HG03521 (cell line): ENCODE results near the gene ITK.
"Not testable (repeated sequence)": the region's sequence is repeated elsewhere in the genome, so short reads cannot be mapped to it uniquely, and the experiment has no call there.

Source experiments
- ATAC-seq: cut with Tn5 transposase; IDR thresholded peaks from one replicate; pipeline ENCODE4 v1.9.1; 2021; ENCODE audit warnings: mild to moderate bottlenecking, moderate library complexity; ENCODE audit not compliant: unreplicated experiment

ITK gene

DNA sequence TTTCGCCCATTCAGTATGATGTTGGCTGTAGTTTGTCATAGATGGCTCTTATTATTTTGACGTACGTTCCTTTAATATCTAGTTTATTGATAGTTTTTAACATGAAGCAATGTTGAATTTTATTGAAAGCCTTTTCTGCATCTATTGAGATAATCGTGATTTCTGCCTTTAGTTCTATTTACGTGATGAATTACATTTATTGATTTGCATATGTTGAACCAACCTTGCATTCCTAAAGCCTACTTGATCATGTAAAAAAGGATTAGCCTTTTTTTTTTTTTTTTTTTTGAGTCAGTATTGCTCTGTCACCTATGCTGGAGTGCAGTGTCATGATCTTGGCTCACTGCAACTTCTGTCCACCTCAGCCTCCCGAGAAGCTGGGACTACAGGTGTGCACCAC, 25.1 kb downstream of the ITK start:
- no peak for ATAC-seq

GRCh38 chr5:157210652-157211051, 30.0 kb downstream of the ITK start:
- ATAC-seq, result not testable (repeated sequence)

DNA sequence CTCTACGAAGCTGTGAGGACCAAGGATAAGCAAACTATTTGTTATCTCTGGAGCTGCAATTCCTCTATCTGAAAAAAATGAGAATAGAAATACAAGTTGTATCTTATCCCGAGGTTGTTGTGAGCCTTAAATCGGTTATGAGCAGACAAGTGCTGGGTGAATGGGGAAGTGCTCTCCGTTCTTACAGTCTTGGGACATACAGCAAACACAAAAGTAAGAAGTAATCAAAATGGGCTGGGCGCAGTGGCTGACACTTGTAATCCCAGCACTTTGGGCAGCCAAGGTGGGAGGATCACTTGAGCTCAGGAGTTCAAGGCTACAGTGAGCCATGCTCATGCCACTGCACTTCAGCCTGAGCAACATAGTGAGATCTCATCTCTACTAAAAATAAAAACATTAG, 31.7 kb downstream of the ITK start:
- no peak for ATAC-seq

DNA sequence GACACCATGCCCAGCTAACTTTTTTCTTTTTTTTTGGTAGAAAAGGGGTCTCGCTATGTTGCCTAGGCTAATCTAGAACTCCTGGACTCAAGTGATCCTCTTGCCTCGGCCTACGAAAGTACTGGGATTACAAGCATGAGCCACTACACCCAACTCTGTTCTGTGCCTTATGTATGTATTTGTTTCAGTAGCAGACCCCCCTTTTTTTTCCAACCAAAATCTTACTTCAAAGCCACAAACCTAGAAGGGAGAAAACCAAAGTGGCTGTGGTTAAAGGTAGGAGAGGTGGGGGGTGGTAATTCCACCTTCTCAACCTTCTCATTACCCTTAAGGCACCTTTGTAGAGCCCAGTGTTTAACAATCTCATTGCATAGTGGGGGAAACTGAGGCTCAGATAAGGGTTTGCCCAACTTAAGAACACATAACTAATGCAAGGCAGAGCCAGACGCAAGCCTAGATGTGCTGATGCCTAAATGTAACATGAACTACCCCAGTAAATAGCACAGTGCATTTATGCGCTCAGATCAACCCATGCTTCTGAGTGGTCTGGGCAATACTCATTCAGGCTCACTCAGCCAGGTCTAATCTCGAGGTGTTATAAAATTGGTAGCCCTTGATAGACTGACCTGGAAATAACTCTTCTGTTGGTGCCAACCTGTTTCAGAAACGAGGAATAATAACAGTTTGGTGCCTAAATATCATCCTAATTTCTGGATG, 33.0 kb downstream of the ITK start:
- ATAC-seq, result no peak

- no peak for ATAC-seq
Measured at GRCh38 chr5:157214415-157214814, 33.8 kb downstream of the ITK start.

DNA sequence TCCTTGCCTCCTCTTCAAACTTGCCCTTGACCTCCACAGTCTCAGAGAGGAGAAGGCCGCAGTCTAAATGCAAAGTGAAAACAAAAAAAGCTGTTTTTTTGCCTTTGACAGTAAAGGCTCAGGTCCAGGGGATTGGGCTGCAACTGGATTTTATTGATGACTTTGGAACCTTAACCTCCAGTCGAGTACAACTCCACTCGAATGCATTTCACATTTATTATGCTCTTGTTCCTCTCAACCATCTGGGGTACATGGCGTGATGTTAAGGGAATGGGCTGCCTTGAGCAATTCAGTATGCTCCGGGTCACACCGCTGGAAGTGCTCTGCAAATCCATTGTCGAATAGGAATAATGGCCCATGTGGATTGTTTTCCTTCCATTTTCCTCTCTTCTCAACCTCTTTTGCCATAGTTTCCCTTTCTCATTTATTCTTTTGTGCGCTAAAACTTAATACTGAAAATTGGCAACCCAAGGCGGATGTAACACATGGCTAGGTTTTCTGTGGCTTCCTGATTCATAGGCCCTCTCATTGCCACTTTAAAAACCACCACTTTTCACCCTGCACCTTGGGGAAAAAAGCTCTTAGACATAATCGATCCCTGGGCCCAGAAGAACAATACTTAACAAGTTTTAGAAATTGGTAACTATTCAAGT, 34.3 kb downstream of the ITK start:
- ATAC-seq, result peak; percentile 31

- ATAC-seq, result peak; percentile 57
Measured at GRCh38 chr5:157215514-157216167, 35.0 kb downstream of the ITK start.

GRCh38 chr5:157216391-157217142, 35.9 kb downstream of the ITK start:
- ATAC-seq, result no peak

- no peak for ATAC-seq
Measured at GRCh38 chr5:157217289-157218024, 36.8 kb downstream of the ITK start.

DNA sequence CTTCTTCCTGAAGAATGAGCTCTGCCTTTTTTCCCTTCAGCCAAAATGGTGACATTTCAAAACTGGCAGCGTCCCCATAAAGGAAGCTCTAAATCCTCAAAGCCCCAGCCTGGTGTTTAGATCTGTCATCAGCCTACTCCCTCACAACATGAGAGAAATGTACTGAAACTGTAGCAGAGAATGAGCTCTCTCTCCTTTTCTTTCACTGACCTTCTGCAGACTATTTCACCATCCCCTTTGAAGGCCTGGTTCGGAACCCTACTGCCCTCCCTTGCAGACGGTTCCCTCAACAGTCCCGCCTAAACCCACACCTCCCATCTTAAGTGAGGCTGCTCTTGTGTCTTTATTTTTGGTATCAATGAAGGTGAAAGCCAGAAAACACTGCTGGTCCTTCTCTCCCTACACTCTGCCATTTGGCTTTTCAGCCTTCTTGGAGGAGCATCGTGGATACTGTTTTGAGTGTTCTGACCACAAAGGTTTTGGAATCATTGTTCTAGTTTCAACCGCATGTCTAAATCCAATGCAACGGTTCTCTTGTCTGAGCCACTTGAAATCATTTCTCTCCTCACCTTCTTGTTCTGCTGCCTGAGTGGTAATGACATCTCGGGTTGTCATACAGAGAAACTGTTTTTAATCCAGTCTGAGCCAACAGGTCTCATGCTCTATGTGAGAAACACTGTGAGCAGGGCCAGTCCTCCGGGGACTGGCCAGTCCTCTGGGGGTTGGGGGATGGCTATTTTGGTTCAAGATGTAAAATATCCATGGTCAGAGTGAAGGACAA, 39.0 kb downstream of the ITK start:
- ATAC-seq, result peak; percentile 28

- no peak for ATAC-seq
Measured at GRCh38 chr5:157221959-157222358, 41.3 kb downstream of the ITK start.

GRCh38 chr5:157222506-157223230, 42.0 kb downstream of the ITK start:
- no peak for ATAC-seq

GRCh38 chr5:157225469-157226422, 45.1 kb downstream of the ITK start:
- no peak for ATAC-seq

GRCh38 chr5:157230610-157231009, 50.0 kb downstream of the ITK start:
- ATAC-seq, result no peak

- ATAC-seq, result no peak
Measured at GRCh38 chr5:157232706-157233105, 52.1 kb downstream of the ITK start.

DNA sequence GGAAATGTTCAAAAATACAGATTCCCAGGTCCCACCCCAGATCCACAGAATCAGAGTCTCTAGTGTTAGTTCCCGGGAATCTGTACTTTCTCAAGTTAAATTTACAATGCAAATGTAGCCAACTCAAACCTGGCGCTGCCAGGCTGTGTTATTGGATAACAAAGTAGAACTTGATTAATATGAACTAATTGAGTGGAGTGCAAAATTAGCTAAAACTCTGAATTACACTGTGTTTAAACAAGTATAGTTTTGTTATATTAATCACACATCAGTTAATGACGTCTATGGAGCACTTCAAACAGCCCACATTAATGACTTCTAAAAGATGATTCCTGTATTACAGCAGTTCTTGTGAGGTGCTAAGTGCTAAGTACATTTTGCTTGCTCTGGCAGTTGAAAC, 52.9 kb downstream of the ITK start:
- ATAC-seq, result no peak

DNA sequence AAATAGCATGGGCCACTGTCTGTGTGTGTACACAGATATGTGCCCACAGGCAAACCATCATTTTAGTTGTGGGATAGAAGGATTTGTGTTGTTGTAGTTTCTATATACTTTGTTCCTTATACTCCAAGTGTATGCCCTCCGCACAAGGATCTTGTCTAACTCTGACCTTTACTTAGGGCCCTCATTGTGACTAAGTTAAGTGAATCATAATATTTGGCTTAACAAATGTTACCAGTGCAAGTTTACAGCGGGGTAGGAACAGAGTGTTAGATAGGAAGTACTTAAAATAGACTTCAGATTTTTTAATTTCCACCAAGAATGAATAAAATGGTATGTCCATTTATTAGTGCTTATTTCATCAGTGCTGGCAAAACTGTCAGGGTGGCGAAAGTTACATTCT, 55.8 kb downstream of the ITK start:
- ATAC-seq, result no peak

GRCh38 chr5:157241483-157241882, 60.8 kb downstream of the ITK start:
- no peak for ATAC-seq
